RWPE2 (cell line): Measurements from ENCODE around the gene TMEM273.

ENCODE experiments used
- ATAC-seq: fragments of 200-7000 bp; cut with Tn5 transposase; 3 replicates; pipeline ENCODE4 v1.9.1; 2021; ENCODE audit warnings: low read depth
- DNase-seq: peaks from one replicate; pipeline ENCODE4 v3.0.0-alpha.2; 2020; ENCODE audit warnings: low spot score
- H3K27ac ChIP-seq: fragments of 450-650 bp; 2 replicates; pipeline ENCODE4 v1.5.1; 2017; ENCODE audit warnings: mild to moderate bottlenecking; ENCODE audit not compliant: poor library complexity, severe bottlenecking
- H3K27me3 ChIP-seq: fragments of 250-450 bp; sonication (Bioruptor Pico); 2 replicates; pipeline ENCODE4 v1.5.1; 2021; ENCODE audit warnings: mild to moderate bottlenecking, moderate library complexity; ENCODE audit not compliant: insufficient read depth, poor library complexity, severe bottlenecking
- H3K36me3 ChIP-seq: fragments of 250-450 bp; sonication (Bioruptor Pico); 2 replicates; pipeline ENCODE4 v1.5.1; 2020; ENCODE audit warnings: low read depth, mild to moderate bottlenecking, moderate library complexity
- H3K4me1 ChIP-seq: fragments of 250-450 bp; sonication (Bioruptor Pico); 2 replicates; pipeline ENCODE4 v1.5.1; 2021; ENCODE audit warnings: mild to moderate bottlenecking, moderate library complexity; ENCODE audit not compliant: insufficient read depth, poor library complexity, severe bottlenecking
- H3K4me3 ChIP-seq: fragments of 250-450 bp; sonication (Bioruptor Pico); 2 replicates; pipeline ENCODE4 v1.5.1; 2021; ENCODE audit warnings: mild to moderate bottlenecking, moderate library complexity; ENCODE audit not compliant: severe bottlenecking
- H3K9me3 ChIP-seq: fragments of 250-450 bp; sonication (Bioruptor Pico); 2 replicates; pipeline ENCODE4 v1.5.1; 2021; ENCODE audit warnings: mild to moderate bottlenecking, moderate library complexity; ENCODE audit not compliant: severe bottlenecking
- CTCF ChIP-seq: fragments of 450-650 bp; IDR thresholded peaks from one replicate; pipeline ENCODE4 v1.5.1; 2017; ENCODE audit warnings: mild to moderate bottlenecking, moderate library complexity; ENCODE audit not compliant: poor library complexity, severe bottlenecking

TMEM273 gene

GRCh38 chr10:49153971-49154370, 34.2 kb downstream of the TMEM273 start:
- Histone ChIP-seq H3K4me3 (no peak overlapping the region), H3K4me1 (no peaks in the 10 kb centered on the region), H3K9me3 (no peaks in the 10 kb centered on the region), H3K27ac (no peak overlapping the region), H3K27me3 (no peaks in the 10 kb centered on the region), H3K36me3 (no peaks in the 10 kb centered on the region)
- no peak for TF ChIP-seq CTCF
- DNase-seq (no peak), ATAC-seq (0 out of 3 replicates have a peak, but pooled peaks have one; percentile 41)

- Histone ChIP-seq H3K4me1 (no peaks in the 10 kb centered on the region), H3K9me3 (no peaks in the 10 kb centered on the region), H3K36me3 (no peaks in the 10 kb centered on the region), H3K27me3 (no peaks in the 10 kb centered on the region), H3K27ac (no peak overlapping the region), H3K4me3 (no peak overlapping the region)
- TF ChIP-seq CTCF: no peak
- no peak for DNase-seq
- no peak for ATAC-seq
Observed at GRCh38 chr10:49153115-49153514, 35.1 kb downstream of the TMEM273 start.

- H3K27ac ChIP-seq: no peak overlapping the region
Observed at GRCh38 chr10:49152663-49153062, 35.5 kb downstream of the TMEM273 start.

GRCh38 chr10:49152037-49152436, 36.2 kb downstream of the TMEM273 start:
- no peak for DNase-seq
- H3K4me1 ChIP-seq: no peaks in the 10 kb centered on the region
- H3K27me3 ChIP-seq: no peaks in the 10 kb centered on the region
- H3K4me3 ChIP-seq: no peak overlapping the region
- TF ChIP-seq CTCF: no peak
- peaks cover 3% of the 10 kb centered on the region for H3K9me3 ChIP-seq
- no peak for ATAC-seq
- H3K27ac ChIP-seq: no peak overlapping the region
- no peaks in the 10 kb centered on the region for H3K36me3 ChIP-seq

More at GRCh38 chr10:49152663-49153062, 35.5 kb downstream of the TMEM273 start:
- TF ChIP-seq CTCF: no peak
- Histone ChIP-seq H3K4me1 (no peaks in the 10 kb centered on the region), H3K9me3 (peaks cover 1% of the 10 kb centered on the region), H3K27me3 (no peaks in the 10 kb centered on the region), H3K36me3 (no peaks in the 10 kb centered on the region), H3K4me3 (no peak overlapping the region)
- no peak for ATAC-seq
- no peak for DNase-seq

- Histone ChIP-seq H3K4me3 (no peak overlapping the region), H3K9me3 (peaks cover 3% of the 10 kb centered on the region), H3K4me1 (no peaks in the 10 kb centered on the region), H3K36me3 (no peaks in the 10 kb centered on the region), H3K27me3 (no peaks in the 10 kb centered on the region), H3K27ac (no peak overlapping the region)
- no peak for ATAC-seq
- TF ChIP-seq CTCF: no peak
- DNase-seq: no peak
Observed at GRCh38 chr10:49151481-49151880, 36.7 kb downstream of the TMEM273 start.
